GM21515 (cell line): ENCODE measurements around the gene B3GALT6.

ENCODE experiments used
- ATAC-seq: cut with Tn5 transposase; IDR thresholded peaks from one replicate; pipeline ENCODE4 v1.9.1; 2021; ENCODE audit not compliant: unreplicated experiment

The B3GALT6 gene

GRCh38 chr1:1215881-1216605, 16.0 kb upstream of the B3GALT6 start:
- no peak for ATAC-seq

- ATAC-seq, result no peak
These were observed 15.0 kb upstream of the B3GALT6 start for GRCh38 chr1:1216770-1217620.

GRCh38 chr1:1217621-1218523, 14.2 kb upstream of the B3GALT6 start:
- no peak for ATAC-seq

- ATAC-seq, result no peak
These were observed 13.4 kb upstream of the B3GALT6 start for GRCh38 chr1:1218524-1219200.

- ATAC-seq, result no peak
These were observed 12.7 kb upstream of the B3GALT6 start for GRCh38 chr1:1219341-1219740.

GRCh38 chr1:1220197-1220596, 11.8 kb upstream of the B3GALT6 start:
- no peak for ATAC-seq

- ATAC-seq, result no peak
These were observed 10.0 kb upstream of the B3GALT6 start for GRCh38 chr1:1221887-1222574.

- no peak for ATAC-seq
These were observed 9.3 kb upstream of the B3GALT6 start for GRCh38 chr1:1222575-1223225.

GRCh38 chr1:1223321-1223720, 8.7 kb upstream of the B3GALT6 start:
- ATAC-seq, result no peak

GRCh38 chr1:1223891-1224290, 8.1 kb upstream of the B3GALT6 start:
- no peak for ATAC-seq

GRCh38 chr1:1225238-1225845, 6.7 kb upstream of the B3GALT6 start:
- no peak for ATAC-seq

- no peak for ATAC-seq
These were observed 6.1 kb upstream of the B3GALT6 start for GRCh38 chr1:1225913-1226312.

GRCh38 chr1:1226566-1227362, 5.3 kb upstream of the B3GALT6 start:
- no peak for ATAC-seq

GRCh38 chr1:1227386-1227785, 4.7 kb upstream of the B3GALT6 start:
- ATAC-seq, result no peak

- no peak for ATAC-seq
These were observed 3.9 kb upstream of the B3GALT6 start for GRCh38 chr1:1228187-1228586.

- ATAC-seq, result no peak
These were observed 3.3 kb upstream of the B3GALT6 start for GRCh38 chr1:1228596-1229321.

GRCh38 chr1:1229770-1230169, 2.3 kb upstream of the B3GALT6 start:
- no peak for ATAC-seq
